ENCODE results near the gene ZBTB11.
"Not testable (repeated sequence)": the region's sequence is repeated elsewhere in the genome, so short reads cannot be mapped to it uniquely, and the experiment has no call there.

The ZBTB11 gene

GRCh38 chr3:101641397-101642115, 35.4 kb downstream of the ZBTB11 start:
- DNase-seq, result not testable (repeated sequence)

- no peak for DNase-seq
Measured at GRCh38 chr3:101640256-101640655, 36.7 kb downstream of the ZBTB11 start.

- no peak for DNase-seq
Measured at GRCh38 chr3:101639280-101639963, 37.5 kb downstream of the ZBTB11 start.

- no peak for DNase-seq
Measured at GRCh38 chr3:101638261-101638745, 38.6 kb downstream of the ZBTB11 start.

- no peak for DNase-seq
Measured at GRCh38 chr3:101637451-101637850, 39.5 kb downstream of the ZBTB11 start.

- DNase-seq, result no peak
Measured at GRCh38 chr3:101635954-101636798, 40.8 kb downstream of the ZBTB11 start.

- no peak for DNase-seq
Measured at GRCh38 chr3:101635345-101635744, 41.6 kb downstream of the ZBTB11 start.

- DNase-seq, result no peak
Measured at GRCh38 chr3:101634591-101635196, 42.2 kb downstream of the ZBTB11 start.

- no peak for DNase-seq
Measured at GRCh38 chr3:101633186-101633585, 43.7 kb downstream of the ZBTB11 start.

- no peak for DNase-seq
Measured at GRCh38 chr3:101632586-101632985, 44.3 kb downstream of the ZBTB11 start.

- not testable (repeated sequence) for DNase-seq
Measured at GRCh38 chr3:101631959-101632358, 45.0 kb downstream of the ZBTB11 start.

GRCh38 chr3:101631098-101631796, 45.7 kb downstream of the ZBTB11 start:
- no peak for DNase-seq

- DNase-seq, result no peak
Measured at GRCh38 chr3:101629219-101629618, 47.7 kb downstream of the ZBTB11 start.

GRCh38 chr3:101625879-101626278, 51.1 kb downstream of the ZBTB11 start:
- DNase-seq, result no peak

GRCh38 chr3:101624857-101625256, 52.1 kb downstream of the ZBTB11 start:
- no peak for DNase-seq

- DNase-seq, result no peak
Measured at GRCh38 chr3:101623656-101624055, 53.3 kb downstream of the ZBTB11 start.

GRCh38 chr3:101619734-101620133, 57.2 kb downstream of the ZBTB11 start:
- no peak for DNase-seq

- no peak for DNase-seq
Measured at GRCh38 chr3:101618726-101619125, 58.2 kb downstream of the ZBTB11 start.

GRCh38 chr3:101617478-101617877, 59.5 kb downstream of the ZBTB11 start:
- DNase-seq, result no peak

- no peak for DNase-seq
Measured at GRCh38 chr3:101615525-101615924, 61.4 kb downstream of the ZBTB11 start.

GRCh38 chr3:101613014-101613413, 63.9 kb downstream of the ZBTB11 start:
- not testable (repeated sequence) for DNase-seq

- no peak for DNase-seq
Measured at GRCh38 chr3:101611023-101611422, 65.9 kb downstream of the ZBTB11 start.
